H1 (cell line): ENCODE measurements around the gene ADAMTS6. TPM values are rescaled to one million over a fixed set of nuclear protein-coding genes. Genes with fewer than 3 reads are reported as not detected.

Experiments used
- CREB1 ChIP-seq: IDR thresholded peaks from 2 replicates; pipeline ENCODE4 v1.6.1; 2012; ENCODE audit warnings: inconsistent platforms
- HDAC6 ChIP-seq: IDR thresholded peaks from one replicate; pipeline ENCODE4 v1.7.1; 2012; ENCODE audit warnings: low read depth, mild to moderate bottlenecking, inconsistent platforms, low read length, moderate library complexity
- JUND ChIP-seq: IDR thresholded peaks from 2 replicates; pipeline ENCODE4 v1.6.1; 2011; ENCODE audit warnings: mild to moderate bottlenecking, improper control_type of control experiment, low read length
- RFX5 ChIP-seq: IDR thresholded peaks from 2 replicates; pipeline ENCODE4 v1.6.1; 2011; ENCODE audit warnings: low read depth, low read length, improper control_type of control experiment, borderline replicate concordance
- RXRA ChIP-seq: IDR thresholded peaks from 2 replicates; pipeline ENCODE4 v1.6.1; 2011; ENCODE audit warnings: low read depth, mild to moderate bottlenecking, low read length, moderate library complexity; ENCODE audit not compliant: insufficient read depth
- polyA plus RNA-seq, 7 experiments: library from polyadenylated mRNA; depleted of rRNA in 3 of 7; stranded (reverse) in 5 of 7; unstranded in 2 of 7; fragments of >200 nt in 5 of 7; fragments of 200-250 nt in 2 of 7; gene quantifications; 1 replicate in 5 of 7; 2 replicates in 1 of 7; 4 replicates in 1 of 7; pipeline versions ENCODE4 v1.2.1 to v1.2.3, GENCODE V29; 2011 to 2013; ENCODE audit warnings: missing spikeins in 2 of 7, mixed read lengths in 2 of 7
- total RNA-seq: library from RNA; stranded (reverse); fragmentation: NEBNext Ultra II Directional; extraction: Animal tissue kit (Norgen Biotek cat#: 25700); gene quantifications from 2 replicates; pipeline ENCODE4 v1.2.1, GENCODE V29; 2021

The ADAMTS6 gene
- total and polyA plus RNA-seq, 2 of the 8 experiments (the other 6 are each of a cell fraction or from before 2014, with no cell fraction given) = 0.74 to 2.4 TPM

DNA sequence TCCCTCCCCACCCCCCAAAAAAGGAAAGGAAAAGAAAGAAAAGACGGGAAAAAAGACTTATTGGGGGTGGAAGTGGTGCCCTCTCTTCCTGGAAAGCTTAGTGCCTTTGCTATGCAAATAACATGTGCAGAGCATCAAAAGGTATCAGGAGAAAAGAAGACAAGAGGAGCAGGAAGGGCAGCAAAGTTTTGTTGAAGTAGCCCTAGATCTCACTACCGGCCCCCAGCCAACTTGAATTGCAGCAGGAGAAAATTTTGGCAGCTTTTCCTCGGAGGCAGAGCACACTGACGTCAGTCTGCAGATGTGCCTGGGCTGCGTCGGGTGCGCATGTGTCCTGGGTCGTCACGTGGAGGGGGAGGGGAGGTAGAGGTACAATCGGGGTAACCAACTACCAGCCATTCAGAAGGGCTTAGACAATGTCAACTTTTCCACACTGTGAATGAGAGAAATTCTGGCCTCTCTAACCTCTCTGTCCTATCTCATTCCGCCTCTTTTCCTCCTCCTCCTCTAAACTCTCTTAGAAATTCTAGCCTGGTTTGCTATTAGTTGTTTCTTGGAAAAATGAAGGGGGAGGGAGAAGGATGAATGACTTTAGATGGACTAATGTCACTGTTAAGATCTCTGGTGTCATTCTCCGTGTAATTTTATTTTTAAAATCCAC, at the start of gene ADAMTS6 (continued):
- TF ChIP-seq RFX5 (no peak), JUND (no peak), CREB1 (peak; percentile 86), RXRA (no peak), HDAC6 (no peak)
